Gastrocnemius medialis (tissue), 4 donors: ENCODE measurements around the gene MGAT5B.

Source experiments
- POLR2A ChIP-seq, 2 donors: fragments of 450-650 bp; IDR thresholded peaks; one replicate each; pipeline ENCODE4 v1.6.1; 2017; ENCODE audit warnings: antibody characterized with exemption in 2 of 2, mild to moderate bottlenecking in 2 of 2, moderate library complexity in 2 of 2
- TF ChIP-seq, protein P1 (sequence below), 5 experiments: fragments of 450-650 bp in 3 of 5; fragments of 200-600 bp in 2 of 5; sonication (generic) in 2 of 5; IDR thresholded peaks in 4 of 5; conservative IDR thresholded peaks in 1 of 5; 1 replicate in 4 of 5; 2 replicates in 1 of 5; pipeline ENCODE4 v1.5.1; 2016 to 2019; ENCODE audit warnings: antibody characterized with exemption in 5 of 5, mild to moderate bottlenecking in 3 of 5, moderate library complexity in 3 of 5

DNA sequence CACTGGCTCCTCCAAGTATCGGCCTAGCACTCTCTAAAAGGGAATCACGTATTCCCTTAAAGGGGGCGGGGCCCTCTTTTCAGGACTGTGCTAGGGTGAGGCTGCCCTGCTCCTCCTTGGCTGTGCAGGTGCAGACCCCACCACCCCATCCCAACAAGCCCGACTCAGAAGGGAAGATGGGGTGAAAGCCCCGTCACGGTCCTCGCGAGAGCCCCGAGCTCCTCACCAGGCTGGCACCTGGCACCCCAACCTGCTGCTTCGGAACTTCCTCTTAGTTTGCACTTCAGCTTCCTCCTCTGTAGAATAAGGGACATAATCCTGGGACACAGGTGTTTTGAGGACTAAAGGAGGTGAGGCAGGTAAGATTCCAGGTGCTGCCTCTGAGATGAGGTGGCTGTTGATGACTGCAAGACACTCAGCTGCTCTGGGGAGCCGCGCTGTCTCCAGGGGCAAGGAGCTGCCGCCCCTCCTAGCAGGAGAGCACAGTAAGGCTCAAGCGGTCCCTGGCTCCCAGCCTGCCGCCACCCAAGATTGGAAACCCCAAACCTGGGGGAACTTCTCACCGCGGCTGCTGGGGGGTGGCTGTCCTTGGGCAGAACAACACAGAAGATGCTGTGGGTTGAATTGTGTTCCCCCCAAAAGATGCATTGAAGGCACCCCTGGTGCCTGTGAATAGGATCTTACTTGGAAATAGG is 88.8 kb downstream of the MGAT5B start:
- TF ChIP-seq, protein P1, sequence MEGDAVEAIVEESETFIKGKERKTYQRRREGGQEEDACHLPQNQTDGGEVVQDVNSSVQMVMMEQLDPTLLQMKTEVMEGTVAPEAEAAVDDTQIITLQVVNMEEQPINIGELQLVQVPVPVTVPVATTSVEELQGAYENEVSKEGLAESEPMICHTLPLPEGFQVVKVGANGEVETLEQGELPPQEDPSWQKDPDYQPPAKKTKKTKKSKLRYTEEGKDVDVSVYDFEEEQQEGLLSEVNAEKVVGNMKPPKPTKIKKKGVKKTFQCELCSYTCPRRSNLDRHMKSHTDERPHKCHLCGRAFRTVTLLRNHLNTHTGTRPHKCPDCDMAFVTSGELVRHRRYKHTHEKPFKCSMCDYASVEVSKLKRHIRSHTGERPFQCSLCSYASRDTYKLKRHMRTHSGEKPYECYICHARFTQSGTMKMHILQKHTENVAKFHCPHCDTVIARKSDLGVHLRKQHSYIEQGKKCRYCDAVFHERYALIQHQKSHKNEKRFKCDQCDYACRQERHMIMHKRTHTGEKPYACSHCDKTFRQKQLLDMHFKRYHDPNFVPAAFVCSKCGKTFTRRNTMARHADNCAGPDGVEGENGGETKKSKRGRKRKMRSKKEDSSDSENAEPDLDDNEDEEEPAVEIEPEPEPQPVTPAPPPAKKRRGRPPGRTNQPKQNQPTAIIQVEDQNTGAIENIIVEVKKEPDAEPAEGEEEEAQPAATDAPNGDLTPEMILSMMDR (IDR thresholded peaks at IDR 0.05 in 4 of 5, conservative IDR thresholded peaks at IDR 0.05 in 1 of 5) = no peak
- no peak for TF ChIP-seq POLR2A (IDR thresholded peaks at IDR 0.05)
